GM21576 (cell line): Measurements from ENCODE around the gene ALPL.

ENCODE experiments used
- ATAC-seq: cut with Tn5 transposase; IDR thresholded peaks from one replicate; pipeline ENCODE4 v1.9.1; 2021; ENCODE audit warnings: mild to moderate bottlenecking, moderate library complexity; ENCODE audit not compliant: unreplicated experiment

Gene ALPL

GRCh38 chr1:21596174-21596573 is 87.0 kb downstream of the ALPL start:
- ATAC-seq, result no peak

GRCh38 chr1:21596628-21597027 is 87.4 kb downstream of the ALPL start:
- ATAC-seq, result no peak

GRCh38 chr1:21597753-21598152 is 88.5 kb downstream of the ALPL start:
- ATAC-seq, result no peak

- ATAC-seq, result no peak
Observed at GRCh38 chr1:21598417-21598816, 89.2 kb downstream of the ALPL start.

GRCh38 chr1:21598904-21599303 is 89.7 kb downstream of the ALPL start:
- no peak for ATAC-seq

GRCh38 chr1:21599402-21599801 is 90.2 kb downstream of the ALPL start:
- ATAC-seq, result no peak

- no peak for ATAC-seq
Observed at GRCh38 chr1:21601278-21602048, 92.2 kb downstream of the ALPL start.

- ATAC-seq, result no peak
Observed at GRCh38 chr1:21603177-21604138, 94.2 kb downstream of the ALPL start.

GRCh38 chr1:21604208-21604957 is 95.2 kb downstream of the ALPL start:
- ATAC-seq, result no peak

- no peak for ATAC-seq
Observed at GRCh38 chr1:21605012-21605715, 95.9 kb downstream of the ALPL start.

GRCh38 chr1:21605964-21606705 is 96.9 kb downstream of the ALPL start:
- no peak for ATAC-seq

- ATAC-seq, result no peak
Observed at GRCh38 chr1:21607549-21608529, 98.6 kb downstream of the ALPL start.

GRCh38 chr1:21608798-21609197 is 99.6 kb downstream of the ALPL start:
- ATAC-seq, result no peak

- ATAC-seq, result no peak
Observed at GRCh38 chr1:21610027-21610426, 100.8 kb downstream of the ALPL start.

- ATAC-seq, result no peak
Observed at GRCh38 chr1:21610989-21611785, 102.0 kb downstream of the ALPL start.

GRCh38 chr1:21612057-21612456 is 102.8 kb downstream of the ALPL start:
- no peak for ATAC-seq

- ATAC-seq, result no peak
Observed at GRCh38 chr1:21613072-21613867, 104.0 kb downstream of the ALPL start.
